IPS-20b (cell line): ENCODE measurements around the gene FBXL13.
"Not testable (repeated sequence)": the region's sequence is repeated elsewhere in the genome, so short reads cannot be mapped to it uniquely, and the experiment has no call there.

Source experiments
- H3K27ac ChIP-seq: one replicate; pipeline ENCODE4 v1.5.1; 2013; ENCODE audit warnings: low read length
- H3K27me3 ChIP-seq: 2 replicates; pipeline ENCODE4 v1.6.1; 2013; ENCODE audit warnings: mild to moderate bottlenecking, low read length, inconsistent platforms; ENCODE audit not compliant: insufficient read depth
- H3K36me3 ChIP-seq: 2 replicates; pipeline ENCODE4 v1.6.1; 2013; ENCODE audit warnings: low read depth, mild to moderate bottlenecking, inconsistent platforms, low read length, moderate library complexity; ENCODE audit not compliant: insufficient read depth
- H3K4me1 ChIP-seq: 2 replicates; pipeline ENCODE4 v1.6.1; 2013; ENCODE audit warnings: mild to moderate bottlenecking, control low read depth, inconsistent platforms, low read length, moderate library complexity; ENCODE audit not compliant: insufficient read depth
- H3K4me3 ChIP-seq: 2 replicates; pipeline ENCODE4 v1.5.1; 2013; ENCODE audit warnings: mild to moderate bottlenecking, low read length, inconsistent platforms
- H3K9ac ChIP-seq: 2 replicates; pipeline ENCODE4 v1.6.1; 2013; ENCODE audit warnings: low read depth, mild to moderate bottlenecking, inconsistent platforms, low read length, moderate library complexity
- H3K9me3 ChIP-seq: 2 replicates; pipeline ENCODE4 v1.6.1; 2013; ENCODE audit warnings: mild to moderate bottlenecking, low read depth, low read length, inconsistent platforms; ENCODE audit not compliant: insufficient read depth

FBXL13 gene

GRCh38 chr7:103074519-103075336 is at the start of gene FBXL13, which contains the start of gene ARMC10:
TSS of gene FBXL13 (minus strand) at chr7:103074796.
TSS of gene ARMC10 (plus strand) at chr7:103075140. CDS start at chr7:103075273, 133 bp downstream.
- Histone ChIP-seq H3K9me3 (no peaks in the 10 kb centered on the region), H3K27ac (peak within 1 kb of the TSS; percentile 13), H3K9ac (peak within 1 kb of the TSS; percentile 88), H3K4me1 (peaks cover 5% of the 10 kb centered on the region; the same call in 1 of the 2 replicates), H3K36me3 (peaks cover 10% of the 10 kb centered on the region; the same call in 1 of the 2 replicates), H3K27me3 (no peaks in the 10 kb centered on the region), H3K4me3 (peak within 1 kb of the TSS; percentile 100)

- H3K36me3 ChIP-seq = peaks cover 63% of the 10 kb centered on the region
- H3K4me3 ChIP-seq = no peak overlapping the region
- no peaks in the 10 kb centered on the region for H3K9me3 ChIP-seq
- no peaks in the 10 kb centered on the region for H3K4me1 ChIP-seq
- H3K27ac ChIP-seq = no peak overlapping the region
- no peak overlapping the region for H3K9ac ChIP-seq
- no peaks in the 10 kb centered on the region for H3K27me3 ChIP-seq
Measured at GRCh38 chr7:103123529-103123928, 48.9 kb upstream of the FBXL13 start.

- H3K9me3 ChIP-seq = no peaks in the 10 kb centered on the region
- H3K36me3 ChIP-seq = peaks cover 46% of the 10 kb centered on the region
- H3K27me3 ChIP-seq = no peaks in the 10 kb centered on the region
- H3K4me3 ChIP-seq = no peak overlapping the region
- H3K4me1 ChIP-seq = no peaks in the 10 kb centered on the region
- H3K9ac ChIP-seq = no peak overlapping the region
- no peak overlapping the region for H3K27ac ChIP-seq
Measured at GRCh38 chr7:103121641-103122040, 47.0 kb upstream of the FBXL13 start.

GRCh38 chr7:103120362-103120761 is 45.8 kb upstream of the FBXL13 start:
- no peak overlapping the region for H3K4me3 ChIP-seq
- H3K27ac ChIP-seq = no peak overlapping the region
- H3K9me3 ChIP-seq = no peaks in the 10 kb centered on the region
- peaks cover 39% of the 10 kb centered on the region for H3K36me3 ChIP-seq
- no peak overlapping the region for H3K9ac ChIP-seq
- no peaks in the 10 kb centered on the region for H3K27me3 ChIP-seq
- H3K4me1 ChIP-seq = no peaks in the 10 kb centered on the region

DNA sequence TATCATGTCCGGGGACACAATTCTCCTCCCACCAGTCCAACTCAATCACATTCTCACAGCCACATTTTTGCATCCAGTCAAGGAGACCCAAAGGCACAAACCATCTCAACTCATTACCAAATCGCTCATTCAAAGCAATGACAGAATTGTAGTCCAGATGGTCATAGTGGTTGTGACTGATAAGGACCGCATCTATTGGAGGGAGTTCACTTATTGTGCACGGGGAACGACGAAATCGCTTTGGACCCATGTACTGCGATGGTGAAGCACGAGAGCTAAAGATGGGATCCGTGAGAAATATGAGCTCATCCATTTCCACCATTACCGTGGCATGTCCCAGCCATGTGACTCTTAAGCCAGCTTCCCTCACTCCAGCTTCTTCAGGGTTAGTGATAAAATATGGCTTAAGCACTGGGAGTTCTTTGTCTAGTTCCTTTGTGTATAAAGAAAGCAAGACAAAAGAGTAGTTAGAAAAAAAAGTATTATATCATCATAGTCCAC is 45.2 kb upstream of the FBXL13 start:
- no peak overlapping the region for H3K27ac ChIP-seq
- H3K4me3 ChIP-seq = no peak overlapping the region
- H3K4me1 ChIP-seq = no peaks in the 10 kb centered on the region
- H3K27me3 ChIP-seq = no peaks in the 10 kb centered on the region
- H3K9ac ChIP-seq = no peak overlapping the region
- no peaks in the 10 kb centered on the region for H3K9me3 ChIP-seq
- H3K36me3 ChIP-seq = peaks cover 34% of the 10 kb centered on the region

- H3K36me3 ChIP-seq = peaks cover 37% of the 10 kb centered on the region
- H3K4me3 ChIP-seq = no peak overlapping the region
Measured at GRCh38 chr7:103117465-103117864, 42.9 kb upstream of the FBXL13 start.

DNA sequence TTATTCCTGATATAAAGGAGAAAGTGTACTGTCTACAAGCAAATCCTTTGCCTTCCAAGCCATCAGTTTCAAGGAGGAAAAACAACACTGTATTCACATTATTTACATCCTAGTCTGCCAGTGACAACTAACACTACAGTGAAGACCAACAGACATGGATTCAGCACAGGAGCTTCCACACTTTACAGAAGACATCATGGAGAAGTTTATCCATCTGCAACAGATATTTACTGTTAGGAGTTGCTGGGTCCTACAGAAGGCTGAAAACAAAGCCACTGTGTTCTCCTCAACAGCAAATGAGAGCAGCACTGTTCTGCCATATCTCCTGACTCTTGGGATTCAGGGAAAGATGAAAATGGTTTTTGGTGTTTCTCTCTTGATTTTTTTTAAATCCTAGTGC is 42.4 kb upstream of the FBXL13 start:
- no peaks in the 10 kb centered on the region for H3K9me3 ChIP-seq
- H3K9ac ChIP-seq = no peak overlapping the region
- H3K27ac ChIP-seq = no peak overlapping the region
- no peaks in the 10 kb centered on the region for H3K4me1 ChIP-seq
- H3K4me3 ChIP-seq = no peak overlapping the region
- H3K36me3 ChIP-seq = peaks cover 33% of the 10 kb centered on the region
- no peaks in the 10 kb centered on the region for H3K27me3 ChIP-seq

More at GRCh38 chr7:103117465-103117864, 42.9 kb upstream of the FBXL13 start:
- no peak overlapping the region for H3K27ac ChIP-seq
- H3K27me3 ChIP-seq = no peaks in the 10 kb centered on the region
- H3K4me1 ChIP-seq = no peaks in the 10 kb centered on the region
- no peak overlapping the region for H3K9ac ChIP-seq
- no peaks in the 10 kb centered on the region for H3K9me3 ChIP-seq

DNA sequence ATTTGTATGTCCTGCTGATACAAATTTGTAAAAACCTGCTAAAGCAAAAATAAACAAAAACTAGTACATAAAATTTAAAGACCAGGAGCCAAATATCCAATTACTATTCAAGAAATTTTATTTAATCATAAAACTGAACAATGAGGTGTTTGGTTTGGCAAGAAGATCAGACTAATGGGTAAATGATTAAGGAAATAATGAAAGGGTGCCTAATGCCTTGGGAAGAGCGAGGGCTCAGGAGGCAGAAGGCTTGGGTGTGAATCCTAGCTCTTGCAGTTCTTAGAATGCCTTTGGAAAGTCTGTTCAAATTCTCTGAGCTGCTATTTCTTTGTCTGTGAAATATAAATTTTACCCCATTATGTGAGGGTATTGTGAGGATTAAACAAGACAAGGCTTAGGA is 41.9 kb upstream of the FBXL13 start:
- no peaks in the 10 kb centered on the region for H3K9me3 ChIP-seq
- H3K4me3 ChIP-seq = no peak overlapping the region
- H3K27me3 ChIP-seq = no peaks in the 10 kb centered on the region
- H3K27ac ChIP-seq = no peak overlapping the region
- H3K36me3 ChIP-seq = peaks cover 28% of the 10 kb centered on the region
- no peak overlapping the region for H3K9ac ChIP-seq
- no peaks in the 10 kb centered on the region for H3K4me1 ChIP-seq

DNA sequence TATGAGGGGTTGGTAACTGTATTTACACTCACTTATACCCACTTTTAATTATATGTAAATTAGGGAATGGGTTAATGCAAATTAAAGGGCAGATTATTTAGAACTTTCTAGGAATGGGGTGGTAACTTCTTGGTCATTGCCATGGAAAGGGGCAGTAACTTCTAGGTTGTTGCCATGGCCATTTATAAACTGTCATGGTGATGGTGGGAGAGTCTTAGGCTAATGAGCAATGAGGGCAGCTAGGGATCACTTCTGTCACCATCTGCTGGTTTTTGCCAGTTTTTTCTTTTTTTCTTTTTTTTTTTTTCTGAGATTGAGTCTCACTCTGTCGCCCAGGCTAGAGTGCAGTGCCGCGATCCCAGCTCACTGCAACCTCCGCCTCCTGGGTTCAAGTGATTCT is 41.2 kb upstream of the FBXL13 start:
- Histone ChIP-seq H3K9ac (no peak overlapping the region), H3K9me3 (no peaks in the 10 kb centered on the region), H3K27ac (no peak overlapping the region), H3K4me3 (no peak overlapping the region), H3K27me3 (no peaks in the 10 kb centered on the region), H3K4me1 (no peaks in the 10 kb centered on the region), H3K36me3 (peaks cover 21% of the 10 kb centered on the region)

DNA sequence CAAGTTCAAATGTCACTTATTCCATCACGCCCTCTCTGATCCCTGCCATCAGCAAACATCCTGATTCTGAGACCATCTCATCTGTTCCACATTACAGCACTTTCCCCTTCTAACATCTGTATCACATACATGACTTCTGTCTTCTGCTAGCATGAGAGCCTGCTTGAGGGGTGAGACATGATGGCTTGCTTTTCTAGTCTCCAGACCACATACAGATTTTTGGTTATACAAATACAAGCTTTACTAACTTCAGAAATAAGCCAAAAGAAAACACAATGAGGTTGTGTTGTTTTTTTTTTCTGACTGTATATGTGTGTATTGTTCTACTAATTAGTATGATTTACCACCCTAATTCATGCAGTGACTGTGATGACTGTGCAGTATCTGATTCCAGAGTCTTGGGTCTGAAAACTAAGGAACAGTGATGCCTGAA is 40.0 kb upstream of the FBXL13 start:
- no peak overlapping the region for H3K9ac ChIP-seq
- H3K4me1 ChIP-seq = no peaks in the 10 kb centered on the region
- no peaks in the 10 kb centered on the region for H3K27me3 ChIP-seq
- H3K9me3 ChIP-seq = no peaks in the 10 kb centered on the region
- no peak overlapping the region for H3K4me3 ChIP-seq
- H3K36me3 ChIP-seq = peaks cover 11% of the 10 kb centered on the region
- H3K27ac ChIP-seq = no peak overlapping the region

DNA sequence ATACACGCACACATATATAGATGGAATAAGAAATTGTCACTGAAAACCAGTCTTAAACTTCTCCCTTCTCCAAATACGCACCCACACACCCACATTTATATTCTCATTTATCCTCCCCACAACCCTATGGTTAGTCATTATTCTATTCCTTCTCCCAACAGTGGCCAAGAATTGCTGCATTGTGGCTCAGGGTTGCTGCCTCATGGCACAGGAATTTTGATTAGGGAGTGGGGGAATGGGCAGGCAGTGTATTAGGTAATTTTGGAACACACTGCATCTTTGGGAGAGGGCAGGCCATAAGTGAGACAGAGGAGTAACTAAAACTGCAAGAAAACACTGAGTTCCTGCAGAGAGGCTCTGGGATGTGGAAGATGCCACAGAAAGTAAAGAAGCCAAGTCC is 38.6 kb upstream of the FBXL13 start:
- Histone ChIP-seq H3K9me3 (no peaks in the 10 kb centered on the region), H3K27ac (no peak overlapping the region), H3K36me3 (peaks cover 9% of the 10 kb centered on the region; the same call in 1 of the 2 replicates), H3K4me1 (no peaks in the 10 kb centered on the region), H3K4me3 (no peak overlapping the region), H3K9ac (no peak overlapping the region), H3K27me3 (no peaks in the 10 kb centered on the region)

- peaks cover 20% of the 10 kb centered on the region for H3K36me3 ChIP-seq
- not testable (repeated sequence) for H3K27me3 ChIP-seq, H3K4me1 ChIP-seq, H3K9ac ChIP-seq, H3K9me3 ChIP-seq, H3K4me3 ChIP-seq, H3K27ac ChIP-seq
Measured at GRCh38 chr7:103106703-103107070, 32.1 kb upstream of the FBXL13 start.
